Vagina (tissue), 2 donors: ENCODE measurements around the gene DNAJC13. TPM values are rescaled to one million over a fixed set of nuclear protein-coding genes. Genes with fewer than 3 reads are reported as not detected.

Experiments used
- DNase-seq, 2 donors: peaks; one replicate each; pipeline ENCODE4 v3.0.0-alpha.2; 2017; ENCODE audit errors: extremely low spot score in 2 of 2
- H3K27ac ChIP-seq: fragments of 200-600 bp; sonication (generic); one replicate; pipeline ENCODE4 v1.5.1; 2019
- H3K27me3 ChIP-seq: fragments of 200-600 bp; sonication (generic); one replicate; pipeline ENCODE4 v1.5.1; 2019
- H3K36me3 ChIP-seq, 2 donors: fragments of 200-600 bp; sonication (generic); one replicate each; pipeline ENCODE4 v1.5.1; 2017 to 2019
- H3K4me1 ChIP-seq: fragments of 200-600 bp; sonication (generic); one replicate; pipeline ENCODE4 v1.5.1; 2019
- H3K4me3 ChIP-seq, 2 donors: fragments of 200-600 bp; sonication (generic); 1 replicate in 1 of 2; 2 replicates in 1 of 2; pipeline ENCODE4 v1.5.1; 2016 to 2019
- H3K9me3 ChIP-seq: fragments of 200-600 bp; sonication (generic); one replicate; pipeline ENCODE4 v1.5.1; 2019
- CTCF ChIP-seq, 3 experiments: fragments of 450-650 bp in 2 of 3; fragments of 200-600 bp in 1 of 3; sonication (generic) in 1 of 3; IDR thresholded peaks; one replicate each; pipeline ENCODE4 v1.5.1; 2017 to 2019; ENCODE audit warnings: antibody characterized with exemption in 3 of 3, mild to moderate bottlenecking in 2 of 3, moderate library complexity in 2 of 3
- POLR2A ChIP-seq, 2 donors: fragments of 450-650 bp; IDR thresholded peaks; one replicate each; pipeline ENCODE4 v1.6.1; 2017; ENCODE audit warnings: antibody characterized with exemption in 2 of 2, mild to moderate bottlenecking in 2 of 2, moderate library complexity in 2 of 2
- POLR2AphosphoS5 ChIP-seq, 2 donors: sonication (generic); formaldehyde crosslinking; IDR thresholded peaks; one replicate each; pipeline ENCODE4 v1.9.0; 2017; ENCODE audit warnings: antibody characterized with exemption in 2 of 2, mild to moderate bottlenecking in 2 of 2, low read depth in 1 of 2; ENCODE audit not compliant: insufficient read depth in 1 of 2
- intact Hi-C: fragments of 100-400 bp; cut with DNase I; formaldehyde crosslinking; loops from one replicate; pipeline ENCODE4 v1.15.1; 2023
- total RNA-seq: library from RNA; depleted of rRNA; stranded (reverse); fragments of >200 nt; gene quantifications from one replicate; pipeline ENCODE4 v1.2.3, GENCODE V29; 2016

The DNAJC13 gene
- total RNA-seq, 1 donor from 2014 or later, result 26.5 TPM

- H3K4me3 ChIP-seq, result no peak overlapping the region
- no peaks in the 10 kb centered on the region for H3K4me1 ChIP-seq
- peaks cover 0 to 59% of the 10 kb centered on the region in 2 donors for H3K36me3 ChIP-seq
- H3K27me3 ChIP-seq, result no peaks in the 10 kb centered on the region
- intact Hi-C loops, result no loop called here
- TF ChIP-seq CTCF (IDR thresholded peaks at IDR 0.05), result no peak
- no peak for TF ChIP-seq POLR2A (IDR thresholded peaks at IDR 0.05)
- TF ChIP-seq POLR2AphosphoS5 (IDR thresholded peaks at IDR 0.05; ENCODE audit: insufficient read depth in 1 of 2, low read depth in 1 of 2), result no peak
- no peaks in the 10 kb centered on the region for H3K9me3 ChIP-seq
- H3K27ac ChIP-seq, result no peak overlapping the region
- no peak for DNase-seq
Measured at GRCh38 chr3:132456136-132456535, 38.8 kb downstream of the DNAJC13 start.

- intact Hi-C loops, result no loop called here
- Histone ChIP-seq H3K36me3 (peaks cover 0 to 63% of the 10 kb centered on the region in 2 donors), H3K4me3 (no peak overlapping the region), H3K27me3 (no peaks in the 10 kb centered on the region), H3K4me1 (no peaks in the 10 kb centered on the region), H3K27ac (no peak overlapping the region), H3K9me3 (no peaks in the 10 kb centered on the region)
- TF ChIP-seq POLR2AphosphoS5 (IDR thresholded peaks at IDR 0.05; ENCODE audit: insufficient read depth in 1 of 2, low read depth in 1 of 2), result no peak
- TF ChIP-seq CTCF (IDR thresholded peaks at IDR 0.05), result no peak
- TF ChIP-seq POLR2A (IDR thresholded peaks at IDR 0.05), result no peak
- DNase-seq, result no peak
Measured at GRCh38 chr3:132456571-132456970, 39.3 kb downstream of the DNAJC13 start.

- peaks cover 0 to 62% of the 10 kb centered on the region in 2 donors for H3K36me3 ChIP-seq
- no peak overlapping the region for H3K27ac ChIP-seq
- intact Hi-C loops, result no loop called here
- H3K27me3 ChIP-seq, result no peaks in the 10 kb centered on the region
- no peaks in the 10 kb centered on the region for H3K9me3 ChIP-seq
- H3K4me1 ChIP-seq, result no peaks in the 10 kb centered on the region
- TF ChIP-seq CTCF (IDR thresholded peaks at IDR 0.05) (no peak), POLR2AphosphoS5 (IDR thresholded peaks at IDR 0.05; ENCODE audit: insufficient read depth in 1 of 2, low read depth in 1 of 2) (no peak), POLR2A (IDR thresholded peaks at IDR 0.05) (no peak)
- H3K4me3 ChIP-seq, result no peak overlapping the region
- no peak for DNase-seq
Measured at GRCh38 chr3:132457286-132457685, 40.0 kb downstream of the DNAJC13 start.

DNA sequence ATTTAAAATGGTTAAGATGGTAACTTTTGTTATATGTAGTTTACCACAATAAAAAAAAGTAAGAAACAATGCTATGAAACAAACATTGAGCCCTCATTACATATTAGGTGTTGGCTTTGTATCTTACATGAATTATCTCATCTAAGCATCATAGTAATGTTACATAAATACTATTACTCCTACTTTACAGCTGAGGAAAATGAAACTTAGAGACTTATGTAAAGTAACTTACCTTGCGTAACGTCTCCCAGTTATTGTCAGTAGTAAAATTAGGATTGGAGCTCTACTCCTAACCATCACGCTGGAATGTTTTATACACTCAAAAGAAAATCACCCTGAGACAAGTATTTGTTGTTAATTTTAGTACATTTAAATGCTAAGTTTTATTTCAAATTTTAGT is 42.2 kb downstream of the DNAJC13 start:
- intact Hi-C loops, result no loop called here
- no peak for DNase-seq
- Histone ChIP-seq H3K4me3 (no peak overlapping the region), H3K9me3 (no peaks in the 10 kb centered on the region), H3K36me3 (peaks cover 0 to 50% of the 10 kb centered on the region in 2 donors), H3K4me1 (no peaks in the 10 kb centered on the region), H3K27me3 (no peaks in the 10 kb centered on the region), H3K27ac (no peak overlapping the region)
- no peak for TF ChIP-seq POLR2AphosphoS5 (IDR thresholded peaks at IDR 0.05; ENCODE audit: insufficient read depth in 1 of 2, low read depth in 1 of 2)

DNA sequence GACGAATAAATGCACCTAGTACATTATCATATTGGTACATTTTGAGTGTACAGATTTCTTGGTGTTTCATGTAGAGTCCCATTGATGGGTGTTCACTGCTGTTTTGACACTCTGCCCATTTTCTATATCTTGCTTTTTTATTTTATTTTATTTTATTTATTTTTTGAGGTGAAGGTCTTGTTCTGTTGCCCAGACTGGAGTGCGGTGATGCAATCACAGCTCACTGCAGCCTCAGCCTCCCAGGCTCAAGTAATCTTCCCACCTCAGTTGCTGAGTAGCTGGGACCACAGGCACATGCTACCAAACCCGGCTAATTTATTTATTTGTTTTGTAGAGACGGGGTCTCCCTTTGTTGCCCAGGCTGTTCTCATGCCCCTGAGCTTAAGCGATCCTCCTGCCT is 44.2 kb downstream of the DNAJC13 start:
- no peak for TF ChIP-seq CTCF (IDR thresholded peaks at IDR 0.05)
- TF ChIP-seq POLR2AphosphoS5 (IDR thresholded peaks at IDR 0.05; ENCODE audit: insufficient read depth in 1 of 2, low read depth in 1 of 2), result no peak
- no peak for TF ChIP-seq POLR2A (IDR thresholded peaks at IDR 0.05)
- Histone ChIP-seq H3K27me3 (no peaks in the 10 kb centered on the region), H3K4me3 (no peak overlapping the region), H3K4me1 (no peaks in the 10 kb centered on the region), H3K27ac (no peak overlapping the region), H3K36me3 (peaks cover 0 to 42% of the 10 kb centered on the region in 2 donors), H3K9me3 (no peaks in the 10 kb centered on the region)
- intact Hi-C loops, result no loop called here
- no peak for DNase-seq
